T-helper 17 cell (primary cell): ENCODE data around the gene NME4. TPM values are rescaled to one million over a fixed set of nuclear protein-coding genes. Genes with fewer than 3 reads are reported as not detected.
A peak's percentile ranks its signal among the peaks of the same experiment; 100 is the strongest.
"Not testable (repeated sequence)": the region's sequence is repeated elsewhere in the genome, so short reads cannot be mapped to it uniquely, and the experiment has no call there.

ENCODE experiments used
- ATAC-seq: fragments of 150-1000 bp; cut with Tn5 transposase; 2 replicates; pipeline ENCODE4 v1.10.0; 2021; ENCODE audit warnings: mild to moderate bottlenecking, moderate library complexity
- DNase-seq, 3 donors: peaks; one replicate each; pipeline versions ENCODE4 v3.0.0 to v3.0.0-alpha.2; 2020 to 2021
- H3K9me3 ChIP-seq: one replicate; pipeline ENCODE4 v1.7.0; 2013; ENCODE audit warnings: low read length, mild to moderate bottlenecking; ENCODE audit not compliant: control insufficient read depth, poor library complexity, severe bottlenecking
- H3K27ac Mint-ChIP-seq: one replicate; pipeline ENCODE4 v1.8.0; 2022; ENCODE audit warnings: mild to moderate bottlenecking, moderate library complexity, mixed read lengths
- H3K27me3 Mint-ChIP-seq: one replicate; pipeline ENCODE4 v1.8.0; 2022; ENCODE audit warnings: mixed read lengths
- H3K36me3 Mint-ChIP-seq: one replicate; pipeline ENCODE4 v1.8.0; 2022; ENCODE audit warnings: low read depth, mixed read lengths
- H3K4me1 Mint-ChIP-seq: one replicate; pipeline ENCODE4 v1.8.0; 2022; ENCODE audit warnings: mild to moderate bottlenecking, mixed read lengths
- H3K4me3 Mint-ChIP-seq: one replicate; pipeline ENCODE4 v1.8.0; 2022; ENCODE audit warnings: mild to moderate bottlenecking, moderate library complexity, mixed read lengths
- total RNA-seq, 4 donors: library from RNA in 2 of 4; stranded (reverse) in 2 of 4; gene quantifications; one replicate each; pipeline ENCODE4 v1.2.3 and lab custom pipeline; 2022 to 2026

NME4 gene
- total RNA-seq, 2 donors from 2014 or later = 31.9 to 39.8 TPM

GRCh38 chr16:387761-388666 lies 9.0 kb upstream of the NME4 start:
- DNase-seq, H3K27me3 Mint-ChIP-seq, H3K4me3 Mint-ChIP-seq, H3K9me3 ChIP-seq, ATAC-seq, H3K36me3 Mint-ChIP-seq, H3K4me1 Mint-ChIP-seq: not testable (repeated sequence)
- H3K27ac Mint-ChIP-seq = peak overlapping the region; percentile 65

DNA sequence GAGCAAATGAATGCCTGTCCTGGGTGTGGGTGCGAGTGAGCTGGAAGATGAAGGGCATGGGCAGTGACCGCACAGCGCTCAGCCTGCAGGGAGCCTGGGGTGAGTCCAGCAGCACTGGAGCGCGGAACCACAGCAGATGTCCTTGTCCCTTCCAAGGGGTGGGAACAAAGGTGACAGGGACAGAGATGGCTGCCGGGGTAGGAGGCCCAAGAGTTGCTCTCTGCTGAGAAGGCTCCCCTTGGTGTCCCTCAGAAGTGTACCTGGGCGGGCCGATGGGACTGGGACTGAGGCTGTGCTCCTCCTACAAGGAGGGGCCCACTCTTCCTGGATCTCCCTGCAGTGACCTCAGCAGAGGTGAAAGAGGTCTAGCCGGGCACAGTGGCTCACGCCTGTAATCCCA lies 7.6 kb upstream of the NME4 start:
- DNase-seq (no peak), ATAC-seq (no peak)
- H3K9me3 ChIP-seq = no peaks in the 10 kb centered on the region
- Mint-ChIP-seq H3K27ac (peak overlapping the region; percentile 65), H3K36me3 (no peaks in the 10 kb centered on the region), H3K4me1 (peaks cover 2% of the 10 kb centered on the region), H3K4me3 (no peak overlapping the region), H3K27me3 (no peaks in the 10 kb centered on the region)

GRCh38 chr16:391885-392335 lies 5.1 kb upstream of the NME4 start:
- no peaks in the 10 kb centered on the region for H3K9me3 ChIP-seq
- ATAC-seq (peak; percentile 89), DNase-seq (peak in 2 of 3 donors; percentile 41 to 64)
- Mint-ChIP-seq H3K27me3 (no peaks in the 10 kb centered on the region), H3K36me3 (no peaks in the 10 kb centered on the region), H3K4me3 (no peak overlapping the region), H3K27ac (no peak overlapping the region), H3K4me1 (peaks cover 7% of the 10 kb centered on the region)

GRCh38 chr16:392450-393030 lies 4.5 kb upstream of the NME4 start:
- Mint-ChIP-seq H3K27ac (no peak overlapping the region), H3K27me3 (no peaks in the 10 kb centered on the region), H3K4me1 (peaks cover 7% of the 10 kb centered on the region), H3K36me3 (no peaks in the 10 kb centered on the region), H3K4me3 (no peak overlapping the region)
- DNase-seq (no peak), ATAC-seq (no peak)
- H3K9me3 ChIP-seq = no peaks in the 10 kb centered on the region

- Mint-ChIP-seq H3K4me3 (peak overlapping the region; percentile 90), H3K27me3 (no peaks in the 10 kb centered on the region), H3K4me1 (peaks cover 11% of the 10 kb centered on the region), H3K36me3 (no peaks in the 10 kb centered on the region), H3K27ac (peak overlapping the region; percentile 41)
- DNase-seq (no peak), ATAC-seq (no peak)
- H3K9me3 ChIP-seq = no peaks in the 10 kb centered on the region
Observed at GRCh38 chr16:396199-396598, 800 bp upstream of the NME4 start.

DNA sequence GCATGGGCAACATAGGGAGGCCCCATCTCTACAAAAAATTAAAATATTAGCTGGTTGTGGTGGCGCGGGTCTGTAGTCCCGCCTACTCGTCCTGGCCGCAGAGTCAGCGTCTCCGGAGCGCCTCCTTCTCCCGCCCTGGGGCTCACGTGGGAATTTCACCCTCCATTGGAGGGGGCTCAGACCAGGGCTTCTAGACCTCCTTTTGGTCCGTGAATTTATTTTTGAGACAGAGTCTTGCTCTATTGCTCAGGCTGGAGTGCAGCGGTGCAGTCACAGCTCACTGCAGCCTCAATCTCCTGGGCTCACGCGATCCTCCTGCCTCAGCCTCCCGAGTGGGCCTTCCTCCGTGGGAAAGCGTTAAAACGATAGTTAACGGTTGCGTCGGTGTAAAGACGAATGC lies 394 bp upstream of the NME4 start:
- Mint-ChIP-seq H3K4me3 (peak overlapping the region; percentile 90), H3K4me1 (peaks cover 11% of the 10 kb centered on the region), H3K36me3 (no peaks in the 10 kb centered on the region), H3K27me3 (no peaks in the 10 kb centered on the region), H3K27ac (peak overlapping the region; percentile 41)
- H3K9me3 ChIP-seq = no peaks in the 10 kb centered on the region
- DNase-seq (no peak), ATAC-seq (no peak)

DNA sequence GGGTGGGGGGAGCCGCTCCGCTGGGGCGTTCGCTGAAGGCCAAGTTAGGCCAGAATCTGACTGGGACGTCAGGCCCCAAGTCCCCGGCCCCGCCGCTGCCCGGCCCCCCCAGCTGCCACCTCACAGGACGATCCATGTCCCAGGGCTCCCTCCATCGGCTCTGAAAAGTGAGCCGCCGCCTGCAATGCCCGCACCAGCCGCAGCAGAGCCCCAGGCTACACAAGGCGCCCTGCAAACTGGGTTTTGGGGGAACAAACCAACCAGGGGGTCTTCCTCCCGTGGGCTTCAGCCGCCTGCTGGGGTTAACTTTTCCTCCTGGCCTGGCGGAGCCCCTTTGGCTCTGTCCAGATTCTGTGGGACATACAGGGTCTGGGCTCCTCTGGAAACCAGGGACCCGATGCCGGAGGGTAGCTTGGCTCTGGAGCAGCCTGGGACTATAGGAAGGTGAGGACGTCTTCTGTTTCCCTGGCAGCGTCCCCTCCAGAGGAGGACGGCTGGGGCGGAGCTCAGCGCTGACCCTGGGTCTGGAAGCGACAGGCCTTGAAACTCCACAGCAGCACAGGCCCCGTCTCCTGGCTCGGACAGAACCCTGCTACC lies 835 bp downstream of the NME4 start:
- Mint-ChIP-seq H3K4me1 (peaks cover 11% of the 10 kb centered on the region), H3K4me3 (peak overlapping the region; percentile 77), H3K27ac (peak overlapping the region; percentile 43), H3K27me3 (no peaks in the 10 kb centered on the region), H3K36me3 (no peaks in the 10 kb centered on the region)
- peak in 1 of 3 donors; percentile 43 for DNase-seq
- H3K9me3 ChIP-seq = no peaks in the 10 kb centered on the region
- ATAC-seq = no peak

GRCh38 chr16:398561-399339 lies 1.8 kb downstream of the NME4 start:
- peak overlapping the region; percentile 77 for H3K4me3 Mint-ChIP-seq
- H3K9me3 ChIP-seq = no peaks in the 10 kb centered on the region
- DNase-seq = no peak
- ATAC-seq = no peak
- no peaks in the 10 kb centered on the region for H3K27me3 Mint-ChIP-seq
- peak overlapping the region; percentile 43 for H3K27ac Mint-ChIP-seq
- H3K4me1 Mint-ChIP-seq = peaks cover 11% of the 10 kb centered on the region
- H3K36me3 Mint-ChIP-seq = no peaks in the 10 kb centered on the region

DNA sequence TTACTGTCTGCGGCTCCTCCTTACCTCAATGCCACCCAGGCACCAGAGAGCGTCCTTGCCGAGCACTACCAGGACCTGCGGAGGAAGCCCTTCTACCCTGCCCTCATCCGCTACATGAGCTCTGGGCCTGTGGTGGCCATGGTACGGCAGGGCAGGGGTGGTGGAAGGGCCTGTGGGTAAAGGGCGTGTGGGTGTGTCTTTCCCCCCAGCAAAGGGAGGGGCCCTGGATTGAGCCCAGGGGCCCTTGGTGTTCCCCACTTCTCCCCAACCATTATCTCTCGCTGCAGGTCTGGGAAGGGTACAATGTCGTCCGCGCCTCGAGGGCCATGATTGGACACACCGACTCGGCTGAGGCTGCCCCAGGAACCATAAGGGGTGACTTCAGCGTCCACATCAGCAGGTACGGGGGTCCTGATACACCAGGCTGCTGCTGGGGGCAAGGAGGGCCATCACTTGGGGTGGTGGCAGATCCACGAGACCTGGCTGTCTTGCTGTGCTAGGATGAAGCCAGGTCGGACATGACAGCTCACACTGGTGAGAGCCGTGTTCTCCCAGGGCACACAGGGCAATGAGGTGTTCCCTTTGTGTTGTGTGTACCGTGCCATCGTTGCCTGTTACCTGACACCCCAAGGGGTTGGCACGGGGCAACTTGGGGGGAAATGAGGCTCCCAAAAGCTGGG lies 2.5 kb downstream of the NME4 start:
- H3K36me3 Mint-ChIP-seq = no peaks in the 10 kb centered on the region
- H3K4me3 Mint-ChIP-seq = peak overlapping the region; percentile 3
- peaks cover 11% of the 10 kb centered on the region for H3K4me1 Mint-ChIP-seq
- ATAC-seq = no peak
- DNase-seq = no peak
- peak overlapping the region; percentile 24 for H3K27ac Mint-ChIP-seq
- no peaks in the 10 kb centered on the region for H3K27me3 Mint-ChIP-seq
- H3K9me3 ChIP-seq = no peaks in the 10 kb centered on the region

GRCh38 chr16:400061-400591 lies 3.1 kb downstream of the NME4 start:
- Mint-ChIP-seq H3K27ac (peak overlapping the region; percentile 92), H3K36me3 (no peaks in the 10 kb centered on the region), H3K4me1 (peaks cover 11% of the 10 kb centered on the region), H3K4me3 (peak overlapping the region; percentile 91), H3K27me3 (no peaks in the 10 kb centered on the region)
- no peak for DNase-seq
- ATAC-seq = no peak
- H3K9me3 ChIP-seq = no peaks in the 10 kb centered on the region

DNA sequence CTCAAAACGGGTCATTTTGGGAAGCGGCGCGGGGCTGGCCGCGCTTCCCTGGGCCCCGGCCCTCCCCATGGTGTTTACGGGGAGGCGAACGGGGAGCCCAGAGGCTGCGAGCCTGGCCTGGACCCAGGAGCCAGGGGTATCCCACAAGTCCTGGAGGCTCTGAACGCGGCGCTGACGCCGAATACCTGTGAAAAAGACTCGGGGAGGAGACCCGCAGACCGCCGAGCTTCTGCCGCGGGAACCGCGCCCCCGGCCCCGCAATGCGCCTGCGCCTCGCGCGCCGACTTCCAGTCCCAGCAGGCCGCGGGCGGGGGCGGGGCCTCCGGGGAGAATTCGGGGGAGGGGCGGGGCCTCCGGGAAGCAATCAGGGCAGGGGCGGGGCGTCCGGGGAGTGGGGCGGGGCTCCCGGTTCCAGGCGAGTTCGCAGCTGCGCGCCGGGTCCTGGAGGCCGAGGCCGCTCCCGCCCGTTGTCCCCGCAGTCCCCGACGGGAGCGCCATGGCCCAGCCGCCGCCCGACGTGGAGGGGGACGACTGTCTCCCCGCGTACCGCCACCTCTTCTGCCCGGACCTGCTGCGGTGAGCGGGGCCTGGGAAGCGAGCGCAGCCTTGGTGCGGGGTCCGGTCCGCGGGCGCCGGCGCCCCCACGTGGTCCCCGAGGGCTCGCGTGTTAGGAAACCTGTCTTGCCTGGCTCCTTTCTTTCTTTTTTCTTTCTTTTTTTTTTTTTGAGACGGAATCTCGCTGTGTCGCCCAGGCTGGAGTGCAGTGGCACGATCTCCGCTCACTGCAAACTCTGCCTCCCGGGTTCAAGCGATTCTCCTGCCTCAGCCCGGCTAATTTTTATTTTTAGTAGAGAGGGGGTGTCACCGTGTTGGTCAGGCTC lies 4.7 kb downstream of the NME4 start, which contains the start of gene DECR2:
TSS of gene DECR2 (plus strand) at position 418 of the 881 bp plus-strand sequence. CDS start at position 497, 79 bp downstream.
- H3K4me3 Mint-ChIP-seq = peak within 1 kb of the TSS; percentile 91
- peak; percentile 86 for ATAC-seq
- H3K36me3 Mint-ChIP-seq = no peaks in the 10 kb centered on the region
- H3K27me3 Mint-ChIP-seq = no peaks in the 10 kb centered on the region
- H3K27ac Mint-ChIP-seq = peak within 1 kb of the TSS; percentile 92
- H3K9me3 ChIP-seq = no peaks in the 10 kb centered on the region
- H3K4me1 Mint-ChIP-seq = peaks cover 5% of the 10 kb centered on the region
- peak; percentile 96 to 100 (median 98) for DNase-seq
